B cell (primary cell): ENCODE measurements around the gene PIMREG. TPM values are rescaled to one million over a fixed set of nuclear protein-coding genes. Genes with fewer than 3 reads are reported as not detected.

Experiments used
- ATAC-seq: fragments of 200-7000 bp; cut with Tn5 transposase; one replicate; pipeline ENCODE4 v1.10.0; 2021; ENCODE audit warnings: low read depth, mild to moderate bottlenecking, moderate number of reproducible peaks, moderate library complexity
- CTCF ChIA-PET: fragments of 350-600 bp; sonication (Branson Sonifier 250); formaldehyde crosslinking; loops from one replicate; lab custom pipeline; 2021; ENCODE audit warnings: antibody characterized with exemption, inconsistent platforms; lab: Charles Lee
- POLR2A ChIA-PET: fragments of 350-600 bp; sonication (Branson Sonifier 250); formaldehyde crosslinking; loops from one replicate; lab custom pipeline; 2021; ENCODE audit warnings: antibody characterized with exemption; lab: Charles Lee
- DNase-seq: peaks from one replicate; pipeline ENCODE4 v3.0.0; 2013
- H2AFZ ChIP-seq: 2 replicates; pipeline ENCODE4 v1.6.1; 2012; ENCODE audit warnings: mild to moderate bottlenecking, low read depth, low read length; ENCODE audit not compliant: insufficient read depth, poor library complexity, severe bottlenecking
- H3K27ac ChIP-seq, 2 donors: 1 replicate in 1 of 2; 2 replicates in 1 of 2; pipeline ENCODE4 v1.5.1; 2012 to 2013; ENCODE audit warnings: low read length in 2 of 2, mild to moderate bottlenecking in 2 of 2, moderate library complexity in 1 of 2
- H3K27me3 ChIP-seq, 4 experiments: fragments of 200-600 bp in 1 of 4; sonication (generic) in 1 of 4; replicated peaks in 1 of 4; 1 replicate in 2 of 4; 2 replicates in 2 of 4; pipeline versions ENCODE4 v1.6.1 to v1.7.0; 2013 to 2016; ENCODE audit warnings: low read length in 3 of 4, mild to moderate bottlenecking in 2 of 4, mixed read lengths in 1 of 4, moderate library complexity in 1 of 4; ENCODE audit not compliant: insufficient read depth in 4 of 4, control insufficient read depth in 3 of 4; ENCODE audit errors: control extremely low read depth in 1 of 4
- H3K36me3 ChIP-seq, 2 experiments: replicated peaks in 1 of 2; 1 replicate in 1 of 2; 2 replicates in 1 of 2; pipeline versions ENCODE4 v1.6.1 to v1.7.1; 2013; ENCODE audit warnings: low read length in 1 of 2; ENCODE audit not compliant: insufficient read depth in 2 of 2, control insufficient read depth in 1 of 2; ENCODE audit errors: control extremely low read depth in 1 of 2, extremely low read depth in 1 of 2
- H3K4me1 ChIP-seq, 2 donors: fragments of 200-600 bp in 1 of 2; sonication (generic) in 1 of 2; 1 replicate in 1 of 2; 2 replicates in 1 of 2; pipeline versions ENCODE4 v1.5.1 to v1.6.1; 2013 to 2017; ENCODE audit warnings: low read length in 2 of 2; ENCODE audit not compliant: control insufficient read depth in 2 of 2, insufficient read depth in 2 of 2
- H3K4me2 ChIP-seq: replicated peaks from 2 replicates; pipeline ENCODE3; 2012; ENCODE audit warnings: mild to moderate bottlenecking, low read depth, low read length; ENCODE audit not compliant: poor library complexity, severe bottlenecking
- H3K4me3 ChIP-seq, 5 experiments: fragments of 200-600 bp in 1 of 5; sonication (generic) in 1 of 5; 1 replicate in 3 of 5; 2 replicates in 2 of 5; pipeline versions ENCODE4 v1.5.1 to v1.7.0; 2011 to 2016; ENCODE audit warnings: low read length in 4 of 5, mild to moderate bottlenecking in 4 of 5, low read depth in 2 of 5, control low read depth in 1 of 5, moderate library complexity in 1 of 5; ENCODE audit not compliant: insufficient read depth in 1 of 5; ENCODE audit errors: control extremely low read depth in 1 of 5, extremely low read depth in 1 of 5
- H3K79me2 ChIP-seq: fragments of 200-600 bp; sonication (generic); one replicate; pipeline ENCODE4 v1.6.0; 2016; ENCODE audit warnings: low read length; ENCODE audit not compliant: control insufficient read depth, insufficient read depth
- H3K9ac ChIP-seq: fragments of 200-600 bp; sonication (generic); 2 replicates; pipeline ENCODE4 v1.6.1; 2017; ENCODE audit warnings: mild to moderate bottlenecking, low read length, moderate library complexity
- H3K9me3 ChIP-seq, 3 donors: one replicate each; pipeline versions ENCODE4 v1.6.1 to v1.7.1; 2013; ENCODE audit warnings: low read length in 2 of 3; ENCODE audit not compliant: control insufficient read depth in 2 of 3, insufficient read depth in 1 of 3; ENCODE audit errors: control extremely low read depth in 1 of 3
- H4K20me1 ChIP-seq: 2 replicates; pipeline ENCODE4 v1.6.0; 2012; ENCODE audit warnings: mild to moderate bottlenecking, low read length; ENCODE audit not compliant: insufficient read depth, control insufficient read depth, poor library complexity, severe bottlenecking
- H3K27ac Mint-ChIP-seq: one replicate; pipeline ENCODE4 v1.8.0; 2021; ENCODE audit warnings: mixed read lengths
- H3K27me3 Mint-ChIP-seq: one replicate; pipeline ENCODE4 v1.8.0; 2021; ENCODE audit warnings: mixed read lengths
- H3K4me1 Mint-ChIP-seq: one replicate; pipeline ENCODE4 v1.8.0; 2021; ENCODE audit warnings: mixed read lengths
- H3K4me3 Mint-ChIP-seq: one replicate; pipeline ENCODE4 v1.8.0; 2021; ENCODE audit warnings: mixed read lengths
- H3K9me3 Mint-ChIP-seq: one replicate; pipeline ENCODE4 v1.8.0; 2022; ENCODE audit warnings: mixed read lengths; ENCODE audit not compliant: insufficient read depth
- CTCF ChIP-seq: fragments of 200-600 bp; IDR thresholded peaks from one replicate; pipeline ENCODE4 v1.8.0; 2022; ENCODE audit warnings: antibody characterized with exemption, mild to moderate bottlenecking
- EZH2 ChIP-seq: IDR thresholded peaks from 2 replicates; pipeline ENCODE4 v1.6.1; 2012; ENCODE audit warnings: borderline replicate concordance, low read depth, mild to moderate bottlenecking, moderate library complexity, low read length; ENCODE audit not compliant: insufficient read depth, poor library complexity, severe bottlenecking
- WGBS: methylation state at CpG from one replicate; pipeline ENCODE4 v1.1.5; 2013; ENCODE audit warnings: missing lambda C conversion rate; ENCODE audit not compliant: insufficient coverage; 5-methylcytosine and 5-hydroxymethylcytosine counted together
- intact Hi-C: fragments of 100-400 bp; cut with micrococcal nuclease; formaldehyde crosslinking; loops from one replicate; pipeline ENCODE4 v1.10.0; 2022
- polyA plus RNA-seq: library from polyadenylated mRNA; depleted of rRNA; stranded (reverse); fragments of >200 nt; gene quantifications from 2 replicates; pipeline ENCODE4 v1.2.3, GENCODE V29; 2012
- total RNA-seq, 2 donors: library from RNA; stranded (reverse); fragments of 120-200 nt in 1 of 2; gene quantifications; 1 replicate in 1 of 2; 2 replicates in 1 of 2; pipeline versions ENCODE4 v1.2.3 to v1.2.4, GENCODE V29; 2013 to 2022

Gene PIMREG
- total and polyA plus RNA-seq, 2 donors (not counting 1 experiment from before 2014, with no cell fraction given) = 0.21 TPM; not detected in 1

- Histone ChIP-seq H3K27ac (no peak overlapping the region), H3K9ac (no peak overlapping the region), H3K4me2 (no peak overlapping the region), H3K9me3 (peaks cover 0 to 3% (median 0%) of the 10 kb centered on the region in 3 donors), H3K27me3 (no peaks in the 10 kb centered on the region), H2AFZ (no peak overlapping the region), H3K79me2 (no peaks in the 10 kb centered on the region), H3K4me3 (no peak overlapping the region), H4K20me1 (no peaks in the 10 kb centered on the region), H3K4me1 (no peaks in the 10 kb centered on the region), H3K36me3 (no peaks in the 10 kb centered on the region)
- H3K4me3 Mint-ChIP-seq = no peak overlapping the region
- no peaks in the 10 kb centered on the region for H3K9me3 Mint-ChIP-seq
- 83% methylated on average over 18 of the region's 19 CpGs for WGBS
- no peaks in the 10 kb centered on the region for H3K4me1 Mint-ChIP-seq
- TF ChIP-seq CTCF = no peak
- no peak for TF ChIP-seq EZH2
- ChIA-PET CTCF (no interaction called here), POLR2A (no interaction called here)
- ATAC-seq = no peak
- H3K27ac Mint-ChIP-seq = no peak overlapping the region
- intact Hi-C loops = no loop called here
- H3K27me3 Mint-ChIP-seq = peaks cover 20% of the 10 kb centered on the region
- no peak for DNase-seq
Measured at GRCh38 chr17:6465206-6466003, 21.1 kb downstream of the PIMREG start.

- POLR2A ChIA-PET = no interaction called here
- no peaks in the 10 kb centered on the region for H3K9me3 Mint-ChIP-seq
Measured at GRCh38 chr17:6467567-6467966, 23.3 kb downstream of the PIMREG start.

More at GRCh38 chr17:6467567-6467966, 23.3 kb downstream of the PIMREG start:
- DNase-seq (no peak), ATAC-seq (no peak)
- TF ChIP-seq CTCF = no peak
- TF ChIP-seq EZH2 = no peak
- no peaks in the 10 kb centered on the region for H3K27me3 ChIP-seq
- H3K4me1 ChIP-seq = no peaks in the 10 kb centered on the region
- no peaks in the 10 kb centered on the region for H3K36me3 ChIP-seq
- H3K4me1 Mint-ChIP-seq = no peaks in the 10 kb centered on the region
- peaks cover 0 to 3% (median 0%) of the 10 kb centered on the region in 3 donors for H3K9me3 ChIP-seq
- H3K27ac ChIP-seq = no peak overlapping the region
- no peaks in the 10 kb centered on the region for H3K79me2 ChIP-seq
- no peak overlapping the region for H2AFZ ChIP-seq
- H3K27me3 Mint-ChIP-seq = peaks cover 13% of the 10 kb centered on the region
- no CpG with 5 or more reads among the region's 1 CpG for WGBS
- H3K9ac ChIP-seq = no peak overlapping the region
- CTCF ChIA-PET = interaction anchor here (0.6 kb wide), 1 partner anchor 666 kb away, joined by 4 read pairs; no protein-coding TSS in a partner anchor
- no peaks in the 10 kb centered on the region for H4K20me1 ChIP-seq
- no peak overlapping the region for H3K4me3 ChIP-seq
- intact Hi-C loops = no loop called here
- no peak overlapping the region for H3K4me3 Mint-ChIP-seq
- H3K27ac Mint-ChIP-seq = no peak overlapping the region
- no peak overlapping the region for H3K4me2 ChIP-seq
